Measurements from ENCODE around the gene DPH2. TPM values are rescaled to one million over a fixed set of nuclear protein-coding genes. Genes with fewer than 3 reads are reported as not detected.

DPH2 gene
- polyA plus RNA-seq, 1 donor from 2014 or later: 26.0 TPM

GRCh38 chr1:43992232-43992995 lies 22.6 kb downstream of the DPH2 start:
- TF ChIP-seq, protein P1, sequence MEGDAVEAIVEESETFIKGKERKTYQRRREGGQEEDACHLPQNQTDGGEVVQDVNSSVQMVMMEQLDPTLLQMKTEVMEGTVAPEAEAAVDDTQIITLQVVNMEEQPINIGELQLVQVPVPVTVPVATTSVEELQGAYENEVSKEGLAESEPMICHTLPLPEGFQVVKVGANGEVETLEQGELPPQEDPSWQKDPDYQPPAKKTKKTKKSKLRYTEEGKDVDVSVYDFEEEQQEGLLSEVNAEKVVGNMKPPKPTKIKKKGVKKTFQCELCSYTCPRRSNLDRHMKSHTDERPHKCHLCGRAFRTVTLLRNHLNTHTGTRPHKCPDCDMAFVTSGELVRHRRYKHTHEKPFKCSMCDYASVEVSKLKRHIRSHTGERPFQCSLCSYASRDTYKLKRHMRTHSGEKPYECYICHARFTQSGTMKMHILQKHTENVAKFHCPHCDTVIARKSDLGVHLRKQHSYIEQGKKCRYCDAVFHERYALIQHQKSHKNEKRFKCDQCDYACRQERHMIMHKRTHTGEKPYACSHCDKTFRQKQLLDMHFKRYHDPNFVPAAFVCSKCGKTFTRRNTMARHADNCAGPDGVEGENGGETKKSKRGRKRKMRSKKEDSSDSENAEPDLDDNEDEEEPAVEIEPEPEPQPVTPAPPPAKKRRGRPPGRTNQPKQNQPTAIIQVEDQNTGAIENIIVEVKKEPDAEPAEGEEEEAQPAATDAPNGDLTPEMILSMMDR (IDR thresholded peaks at IDR 0.05; ENCODE audit: poor library complexity, severe bottlenecking): no peak
- TF ChIP-seq, protein P2, sequence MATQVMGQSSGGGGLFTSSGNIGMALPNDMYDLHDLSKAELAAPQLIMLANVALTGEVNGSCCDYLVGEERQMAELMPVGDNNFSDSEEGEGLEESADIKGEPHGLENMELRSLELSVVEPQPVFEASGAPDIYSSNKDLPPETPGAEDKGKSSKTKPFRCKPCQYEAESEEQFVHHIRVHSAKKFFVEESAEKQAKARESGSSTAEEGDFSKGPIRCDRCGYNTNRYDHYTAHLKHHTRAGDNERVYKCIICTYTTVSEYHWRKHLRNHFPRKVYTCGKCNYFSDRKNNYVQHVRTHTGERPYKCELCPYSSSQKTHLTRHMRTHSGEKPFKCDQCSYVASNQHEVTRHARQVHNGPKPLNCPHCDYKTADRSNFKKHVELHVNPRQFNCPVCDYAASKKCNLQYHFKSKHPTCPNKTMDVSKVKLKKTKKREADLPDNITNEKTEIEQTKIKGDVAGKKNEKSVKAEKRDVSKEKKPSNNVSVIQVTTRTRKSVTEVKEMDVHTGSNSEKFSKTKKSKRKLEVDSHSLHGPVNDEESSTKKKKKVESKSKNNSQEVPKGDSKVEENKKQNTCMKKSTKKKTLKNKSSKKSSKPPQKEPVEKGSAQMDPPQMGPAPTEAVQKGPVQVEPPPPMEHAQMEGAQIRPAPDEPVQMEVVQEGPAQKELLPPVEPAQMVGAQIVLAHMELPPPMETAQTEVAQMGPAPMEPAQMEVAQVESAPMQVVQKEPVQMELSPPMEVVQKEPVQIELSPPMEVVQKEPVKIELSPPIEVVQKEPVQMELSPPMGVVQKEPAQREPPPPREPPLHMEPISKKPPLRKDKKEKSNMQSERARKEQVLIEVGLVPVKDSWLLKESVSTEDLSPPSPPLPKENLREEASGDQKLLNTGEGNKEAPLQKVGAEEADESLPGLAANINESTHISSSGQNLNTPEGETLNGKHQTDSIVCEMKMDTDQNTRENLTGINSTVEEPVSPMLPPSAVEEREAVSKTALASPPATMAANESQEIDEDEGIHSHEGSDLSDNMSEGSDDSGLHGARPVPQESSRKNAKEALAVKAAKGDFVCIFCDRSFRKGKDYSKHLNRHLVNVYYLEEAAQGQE (IDR thresholded peaks at IDR 0.05; ENCODE audit: borderline replicate concordance): no peak
- TF ChIP-seq POLR2AphosphoS5 (IDR thresholded peaks at IDR 0.05) (no peak), SMC3 (conservative IDR thresholded peaks at IDR 0.05; ENCODE audit: poor library complexity) (no peak), MXI1 (conservative IDR thresholded peaks at IDR 0.05; ENCODE audit: poor library complexity, severe bottlenecking) (no peak), EP300 (conservative IDR thresholded peaks at IDR 0.05; ENCODE audit: poor library complexity, severe bottlenecking) (no peak), EZH2 (IDR thresholded peaks at IDR 0.05; ENCODE audit: borderline replicate concordance, insufficient read depth, low read length, poor library complexity, severe bottlenecking) (no peak), RAD21 (conservative IDR thresholded peaks at IDR 0.05) (no peak), TAF1 (IDR thresholded peaks at IDR 0.05; ENCODE audit: low read depth) (no peak)
- peak overlapping the region; percentile 73 for H3K4me2 ChIP-seq (ENCODE audit: low read length)
- H3K27ac ChIP-seq (ENCODE audit: low read length): no peak overlapping the region

DNA sequence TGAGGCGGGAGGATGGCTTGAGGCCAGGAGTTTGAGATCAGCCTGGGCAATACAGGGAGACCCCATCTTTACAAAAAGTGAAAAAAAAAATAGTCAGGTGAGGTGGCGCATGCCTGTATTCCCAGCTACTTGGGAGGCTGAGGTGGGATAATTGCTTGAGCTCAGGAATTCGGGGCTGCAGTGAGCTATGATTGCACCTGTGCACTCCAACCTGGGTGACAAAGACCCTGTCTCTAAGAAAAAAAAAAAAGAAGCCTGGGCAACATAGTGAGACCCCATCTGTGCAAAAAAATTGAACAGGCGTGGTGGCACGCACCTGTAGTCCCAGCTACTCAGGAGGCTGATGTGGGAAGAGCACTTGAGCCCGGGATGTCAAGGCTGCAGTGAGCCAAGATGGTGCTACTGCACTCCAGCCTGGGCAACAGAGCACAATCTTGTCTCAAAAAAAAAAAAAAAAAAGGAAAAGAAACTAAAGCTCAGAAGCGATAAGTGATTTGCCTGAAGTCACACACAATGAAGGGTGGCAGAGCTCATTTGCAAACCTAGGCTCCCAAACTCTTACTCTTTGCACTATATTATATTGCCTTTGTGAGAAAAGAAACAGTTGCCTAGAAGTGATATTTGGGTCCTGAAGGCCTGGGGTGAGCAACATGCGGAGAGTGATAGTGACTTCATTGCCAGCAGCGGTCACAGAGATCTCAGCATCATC lies 23.6 kb downstream of the DPH2 start:
- H4K20me1 ChIP-seq (ENCODE audit: insufficient read depth): no peaks in the 10 kb centered on the region
- no peaks in the 10 kb centered on the region for H3K9me3 ChIP-seq (ENCODE audit: low read length)
- no peak overlapping the region for H3K4me2 ChIP-seq (ENCODE audit: low read length)
- no peak overlapping the region for H3K9ac ChIP-seq (ENCODE audit: low read length)
- no peak overlapping the region for H3K27ac ChIP-seq (ENCODE audit: low read length)
- no peaks in the 10 kb centered on the region for H3K27me3 ChIP-seq (ENCODE audit: insufficient read depth, low read depth, low read length)
- H3F3A ChIP-seq (ENCODE audit: insufficient read depth, low read length, poor library complexity, severe bottlenecking): no peaks in the 10 kb centered on the region
- H2AFZ ChIP-seq (ENCODE audit: low read depth, low read length): no peak overlapping the region
- no peaks in the 10 kb centered on the region for H3K9me2 ChIP-seq (ENCODE audit: insufficient read depth, low read length)
- H3K36me3 ChIP-seq (ENCODE audit: insufficient read depth, low read length): no peaks in the 10 kb centered on the region
- TF ChIP-seq SMC3 (conservative IDR thresholded peaks at IDR 0.05; ENCODE audit: poor library complexity): no peak
- TF ChIP-seq EZH2 (IDR thresholded peaks at IDR 0.05; ENCODE audit: borderline replicate concordance, insufficient read depth, low read length, poor library complexity, severe bottlenecking): no peak
- no peak for TF ChIP-seq TAF1 (IDR thresholded peaks at IDR 0.05; ENCODE audit: low read depth)
- no peaks in the 10 kb centered on the region for H3K79me2 ChIP-seq (replicated peaks; ENCODE audit: insufficient read depth, low read length)
- no peak overlapping the region for H3K4me3 ChIP-seq (ENCODE audit: low read length)

More at GRCh38 chr1:43992232-43992995, 22.6 kb downstream of the DPH2 start:
- peak overlapping the region; percentile 33 for H2AFZ ChIP-seq (ENCODE audit: low read depth, low read length)
- no peaks in the 10 kb centered on the region for H3K79me2 ChIP-seq (replicated peaks; ENCODE audit: insufficient read depth, low read length)
- H4K20me1 ChIP-seq (ENCODE audit: insufficient read depth): no peaks in the 10 kb centered on the region
- H3F3A ChIP-seq (ENCODE audit: insufficient read depth, low read length, poor library complexity, severe bottlenecking): no peaks in the 10 kb centered on the region
- peak overlapping the region; percentile 65 for H3K9ac ChIP-seq (ENCODE audit: low read length)
- H3K9me2 ChIP-seq (ENCODE audit: insufficient read depth, low read length): no peaks in the 10 kb centered on the region
- H3K36me3 ChIP-seq (ENCODE audit: insufficient read depth, low read length): no peaks in the 10 kb centered on the region
- H3K4me3 ChIP-seq (ENCODE audit: low read length): peak overlapping the region; percentile 91
- no peaks in the 10 kb centered on the region for H3K9me3 ChIP-seq (ENCODE audit: low read length)
- no peaks in the 10 kb centered on the region for H3K27me3 ChIP-seq (ENCODE audit: insufficient read depth, low read depth, low read length)
